ENCODE data around the gene DLG1.

Gene DLG1

GRCh38 chr3:197014024-197014423 is 284.4 kb downstream of the DLG1 start:
- DNase-seq (ENCODE audit: low spot score), result no peak

- no peak for DNase-seq (ENCODE audit: low spot score)
Measured at GRCh38 chr3:197012540-197012883, 285.9 kb downstream of the DLG1 start.

GRCh38 chr3:197011780-197012539 is 286.5 kb downstream of the DLG1 start:
- no peak for DNase-seq (ENCODE audit: low spot score)

GRCh38 chr3:197010556-197011351 is 287.7 kb downstream of the DLG1 start:
- DNase-seq (ENCODE audit: low spot score), result no peak

- no peak for DNase-seq (ENCODE audit: low spot score)
Measured at GRCh38 chr3:197009532-197010019, 288.8 kb downstream of the DLG1 start.

- DNase-seq (ENCODE audit: low spot score), result no peak
Measured at GRCh38 chr3:197008436-197009209, 289.8 kb downstream of the DLG1 start.

GRCh38 chr3:197007953-197008352 is 290.5 kb downstream of the DLG1 start:
- DNase-seq (ENCODE audit: low spot score), result no peak

GRCh38 chr3:197007296-197007940 is 291.0 kb downstream of the DLG1 start:
- DNase-seq (ENCODE audit: low spot score), result no peak

GRCh38 chr3:197006860-197007259 is 291.6 kb downstream of the DLG1 start:
- DNase-seq (ENCODE audit: low spot score), result no peak

GRCh38 chr3:197006446-197006845 is 292.0 kb downstream of the DLG1 start:
- DNase-seq (ENCODE audit: low spot score), result no peak

- peak; percentile 67 for DNase-seq (ENCODE audit: low spot score)
Measured at GRCh38 chr3:197003461-197004385, 294.7 kb downstream of the DLG1 start.

GRCh38 chr3:197002701-197003454 is 295.5 kb downstream of the DLG1 start:
- peak; percentile 94 for DNase-seq (ENCODE audit: low spot score)

- DNase-seq (ENCODE audit: low spot score), result no peak
Measured at GRCh38 chr3:197001972-197002700, 296.3 kb downstream of the DLG1 start.

- DNase-seq (ENCODE audit: low spot score), result no peak
Measured at GRCh38 chr3:197001106-197001971, 297.1 kb downstream of the DLG1 start.

- DNase-seq (ENCODE audit: low spot score), result no peak
Measured at GRCh38 chr3:197000211-197000610, 298.2 kb downstream of the DLG1 start.

GRCh38 chr3:196998966-196999760 is 299.2 kb downstream of the DLG1 start:
- no peak for DNase-seq (ENCODE audit: low spot score)

- no peak for DNase-seq (ENCODE audit: low spot score)
Measured at GRCh38 chr3:196997311-196997710, 301.1 kb downstream of the DLG1 start.
